ENCODE results near the gene DOCK2. TPM values are rescaled to one million over a fixed set of nuclear protein-coding genes. Genes with fewer than 3 reads are reported as not detected.
"Not testable (repeated sequence)": the region's sequence is repeated elsewhere in the genome, so short reads cannot be mapped to it uniquely, and the experiment has no call there.

DOCK2 gene
- total RNA-seq, 4 donors from 2014 or later, result 2.3 to 11.2 (median 3.2) TPM

GRCh38 chr5:169723103-169723831, 86.2 kb downstream of the DOCK2 start:
- DNase-seq (ENCODE audit: low spot score in 2 of 2), result no peak
- Histone ChIP-seq H3K4me1 (no peaks in the 10 kb centered on the region), H3K27me3 (no peaks in the 10 kb centered on the region), H3K36me3 (no peaks in the 10 kb centered on the region), H3K27ac (no peak overlapping the region), H3K9me3 (no peaks in the 10 kb centered on the region), H3K4me3 (no peak overlapping the region)
- WGBS, result 77% methylated on average over 3 of the region's 3 CpGs
- TF ChIP-seq EP300 (IDR thresholded peaks at IDR 0.05) (no peak), POLR2AphosphoS5 (IDR thresholded peaks at IDR 0.05) (no peak), CTCF (IDR thresholded peaks at IDR 0.05) (no peak), POLR2A (IDR thresholded peaks at IDR 0.05) (no peak)

- Histone ChIP-seq H3K9me3 (no peaks in the 10 kb centered on the region), H3K4me3 (no peak overlapping the region), H3K4me1 (no peaks in the 10 kb centered on the region), H3K36me3 (no peaks in the 10 kb centered on the region), H3K27ac (no peak overlapping the region), H3K27me3 (no peaks in the 10 kb centered on the region)
- no peak for TF ChIP-seq CTCF (IDR thresholded peaks at IDR 0.05)
- WGBS, result 85% methylated on average over 10 of the region's 10 CpGs
- no peak for DNase-seq (ENCODE audit: low spot score in 2 of 2)
These were observed 87.4 kb downstream of the DOCK2 start for GRCh38 chr5:169724303-169725087.

- H3K4me1 ChIP-seq; DNase-seq (ENCODE audit: low spot score in 2 of 2); H3K27ac ChIP-seq; H3K9me3 ChIP-seq; H3K4me3 ChIP-seq; H3K27me3 ChIP-seq; H3K36me3 ChIP-seq: not testable (repeated sequence)
- WGBS, result 99% methylated on average over 4 of the region's 4 CpGs
These were observed 88.6 kb downstream of the DOCK2 start for GRCh38 chr5:169725665-169726064.

GRCh38 chr5:169728418-169728817, 91.3 kb downstream of the DOCK2 start:
- 79% methylated on average over 1 of the region's 1 CpG for WGBS
- DNase-seq (ENCODE audit: low spot score in 2 of 2), result no peak
- no peak for TF ChIP-seq CTCF (IDR thresholded peaks at IDR 0.05)
- no peak for TF ChIP-seq POLR2A (IDR thresholded peaks at IDR 0.05)
- TF ChIP-seq POLR2AphosphoS5 (IDR thresholded peaks at IDR 0.05), result no peak
- TF ChIP-seq EP300 (IDR thresholded peaks at IDR 0.05), result no peak

GRCh38 chr5:169731221-169731620, 94.1 kb downstream of the DOCK2 start:
- WGBS, result 93% methylated on average over 6 of the region's 6 CpGs
- Histone ChIP-seq H3K27ac (no peak overlapping the region), H3K9me3 (no peaks in the 10 kb centered on the region), H3K27me3 (no peaks in the 10 kb centered on the region), H3K4me1 (no peaks in the 10 kb centered on the region), H3K36me3 (no peaks in the 10 kb centered on the region), H3K4me3 (no peak overlapping the region)
- TF ChIP-seq CTCF (IDR thresholded peaks at IDR 0.05), result no peak
- no peak for TF ChIP-seq EP300 (IDR thresholded peaks at IDR 0.05)
- TF ChIP-seq POLR2A (IDR thresholded peaks at IDR 0.05), result no peak
- no peak for TF ChIP-seq POLR2AphosphoS5 (IDR thresholded peaks at IDR 0.05)
- no peak for DNase-seq (ENCODE audit: low spot score in 2 of 2)

More at GRCh38 chr5:169728418-169728817, 91.3 kb downstream of the DOCK2 start:
- H3K36me3 ChIP-seq, result no peaks in the 10 kb centered on the region
- no peaks in the 10 kb centered on the region for H3K27me3 ChIP-seq
- H3K4me1 ChIP-seq, result no peaks in the 10 kb centered on the region
- no peak overlapping the region for H3K4me3 ChIP-seq
- no peak overlapping the region for H3K27ac ChIP-seq
- no peaks in the 10 kb centered on the region for H3K9me3 ChIP-seq
